SK-N-SH (cell line): ENCODE measurements around the gene MISFA. TPM values are rescaled to one million over a fixed set of nuclear protein-coding genes. Genes with fewer than 3 reads are reported as not detected.

Experiments
- CTCF ChIA-PET: fragments of 300-600, 350-600 bp; formaldehyde crosslinking; extraction: SDS; loops from one replicate; lab custom pipeline; 2021; lab: Yijun Ruan, JAX
- POLR2A ChIA-PET: fragments of 350-600 bp; sonication (Branson Sonifier 250); formaldehyde crosslinking; extraction: SDS; loops from one replicate; lab custom pipeline; 2020; ENCODE audit warnings: antibody characterized with exemption, inconsistent platforms; lab: Yijun Ruan, JAX
- DNase-seq: peaks from one replicate; pipeline ENCODE4 v3.0.0; 2012
- H2AFZ ChIP-seq: fragments of 200-600 bp; sonication (generic); 2 replicates; pipeline ENCODE4 v1.8.1; 2016; ENCODE audit warnings: antibody characterized with exemption, mild to moderate bottlenecking, low read depth
- H3F3A ChIP-seq: fragments of 200-600 bp; sonication (generic); replicated peaks from 2 replicates; pipeline ENCODE3; 2016; ENCODE audit warnings: antibody characterized with exemption, mild to moderate bottlenecking; ENCODE audit not compliant: insufficient read depth
- H3K27ac ChIP-seq, 2 experiments: fragments of 200-500 bp in 1 of 2; fragments of 200-600 bp in 1 of 2; sonication (Bioruptor generic) in 1 of 2; sonication (generic), shearing (Covaris generic) in 1 of 2; 2 replicates each; pipeline versions ENCODE4 v1.5.1 to v1.6.1; 2014 to 2016; ENCODE audit warnings: low read depth in 2 of 2, inconsistent platforms in 1 of 2, low read length in 1 of 2, mild to moderate bottlenecking in 1 of 2, mixed read lengths in 1 of 2
- H3K27me3 ChIP-seq: fragments of 200-600 bp; sonication (generic), shearing (Covaris generic); 2 replicates; pipeline ENCODE4 v1.6.1; 2016; ENCODE audit warnings: mixed run types; ENCODE audit not compliant: insufficient read depth
- H3K36me3 ChIP-seq, 2 experiments: fragments of 200-500 bp in 1 of 2; fragments of 200-600 bp in 1 of 2; sonication (Bioruptor generic) in 1 of 2; sonication (generic) in 1 of 2; replicated peaks in 1 of 2; 2 replicates each; pipeline versions ENCODE3 to v1.5.1; 2014 to 2016; ENCODE audit warnings: low read length in 1 of 2, mild to moderate bottlenecking in 1 of 2; ENCODE audit not compliant: insufficient read depth in 2 of 2, control insufficient read depth in 1 of 2
- H3K4me1 ChIP-seq, 2 experiments: fragments of 200-500 bp in 1 of 2; fragments of 200-600 bp in 1 of 2; sonication (Bioruptor generic) in 1 of 2; sonication (generic), shearing (Covaris generic) in 1 of 2; 2 replicates each; pipeline versions ENCODE4 v1.5.1 to v1.6.1; 2014 to 2016; ENCODE audit warnings: low read depth in 1 of 2, low read length in 1 of 2, mixed run types in 1 of 2; ENCODE audit not compliant: insufficient read depth in 2 of 2, control insufficient read depth in 1 of 2
- H3K4me2 ChIP-seq: fragments of 200-600 bp; sonication (generic), shearing (Covaris generic); 2 replicates; pipeline ENCODE4 v1.6.1; 2017; ENCODE audit warnings: mixed run types
- H3K4me3 ChIP-seq, 2 experiments: fragments of 200-500 bp in 1 of 2; fragments of 200-600 bp in 1 of 2; sonication (Bioruptor generic) in 1 of 2; sonication (generic), shearing (Covaris generic) in 1 of 2; 2 replicates each; pipeline versions ENCODE4 v1.5.1 to v1.8.1; 2014 to 2016; ENCODE audit warnings: low read depth in 2 of 2, inconsistent platforms in 1 of 2, low read length in 1 of 2, mild to moderate bottlenecking in 1 of 2, mixed read lengths in 1 of 2, moderate library complexity in 1 of 2
- H3K79me2 ChIP-seq: fragments of 200-600 bp; sonication (generic); 2 replicates; pipeline ENCODE4 v1.8.1; 2017; ENCODE audit warnings: mild to moderate bottlenecking; ENCODE audit not compliant: insufficient read depth
- H3K9ac ChIP-seq: fragments of 200-600 bp; sonication (generic); 2 replicates; pipeline ENCODE4 v1.6.1; 2017; ENCODE audit warnings: mixed run types
- H3K9me2 ChIP-seq: fragments of 200-600 bp; sonication (generic); 2 replicates; pipeline ENCODE4 v1.6.1; 2017; ENCODE audit warnings: mixed run types
- H3K9me3 ChIP-seq: fragments of 200-600 bp; sonication (generic); 2 replicates; pipeline ENCODE4 v1.6.1; 2017; ENCODE audit warnings: mixed run types, mild to moderate bottlenecking, moderate library complexity
- H4K20me1 ChIP-seq: fragments of 200-600 bp; sonication (generic); 2 replicates; pipeline ENCODE4 v1.6.1; 2017; ENCODE audit warnings: mild to moderate bottlenecking, mixed run types; ENCODE audit not compliant: insufficient read depth
- CTCF ChIP-seq: fragments of 200-600 bp; sonication (generic); IDR thresholded peaks from 2 replicates; pipeline ENCODE4 v1.6.1; 2017; ENCODE audit warnings: antibody characterized with exemption, mild to moderate bottlenecking, moderate library complexity
- EP300 ChIP-seq, 2 experiments: IDR thresholded peaks; 2 replicates each; pipeline versions ENCODE4 v1.4.0 to v1.6.1; 2012; ENCODE audit warnings: borderline replicate concordance in 1 of 2, low read depth in 1 of 2, low read length in 1 of 2
- EZH2phosphoT487 ChIP-seq: fragments of 200-600 bp; sonication (generic); IDR thresholded peaks from 2 replicates; pipeline ENCODE4 v1.6.1; 2017; ENCODE audit warnings: low read depth, mixed run types, mild to moderate bottlenecking, antibody characterized with exemption, moderate library complexity, borderline replicate concordance
- GATA2 ChIP-seq: sonication (generic); formaldehyde crosslinking; IDR thresholded peaks from 2 replicates; pipeline ENCODE4 v1.5.0; 2020; ENCODE audit warnings: mild to moderate bottlenecking, missing genetic modification reagents
- IRF3 ChIP-seq: fragments of 150-350 bp; IDR thresholded peaks from 2 replicates; pipeline ENCODE4 v1.6.1; 2016; ENCODE audit warnings: mild to moderate bottlenecking, low read depth, low read length
- JUND ChIP-seq: IDR thresholded peaks from 2 replicates; pipeline ENCODE4 v1.4.0; 2012
- MAX ChIP-seq: IDR thresholded peaks from 2 replicates; pipeline ENCODE4 v1.4.0; 2012; ENCODE audit warnings: low read depth
- MEF2A ChIP-seq: IDR thresholded peaks from 2 replicates; pipeline ENCODE4 v1.4.0; 2012; ENCODE audit warnings: low read depth, borderline replicate concordance
- MXI1 ChIP-seq: IDR thresholded peaks from 2 replicates; pipeline ENCODE4 v1.6.1; 2012; ENCODE audit warnings: mild to moderate bottlenecking, low read depth, low read length, improper control_type of control experiment
- RXRA ChIP-seq: IDR thresholded peaks from 2 replicates; pipeline ENCODE4 v1.4.0; 2012; ENCODE audit warnings: low read depth, mild to moderate bottlenecking, borderline replicate concordance
- SMC3 ChIP-seq: IDR thresholded peaks from 2 replicates; pipeline ENCODE4 v1.6.1; 2012; ENCODE audit warnings: low read depth, low read length, improper control_type of control experiment
- TAF1 ChIP-seq: IDR thresholded peaks from 2 replicates; pipeline ENCODE4 v1.6.1; 2012; ENCODE audit warnings: low read depth, mild to moderate bottlenecking, low read length, moderate library complexity, borderline replicate concordance
- TCF12 ChIP-seq: IDR thresholded peaks from 2 replicates; pipeline ENCODE4 v1.4.0; 2012
- TEAD4 ChIP-seq: IDR thresholded peaks from 2 replicates; pipeline ENCODE4 v1.4.0; 2012; ENCODE audit warnings: mild to moderate bottlenecking, borderline replicate concordance; ENCODE audit not compliant: insufficient read depth
- ZBTB33 ChIP-seq: IDR thresholded peaks from 2 replicates; pipeline ENCODE4 v1.4.0; 2012; ENCODE audit warnings: low read depth, borderline replicate concordance
- WGBS: methylation state at CpG from one replicate; pipeline ENCODE4 v1.1.6; 2017; ENCODE audit warnings: low lambda C conversion rate; 5-methylcytosine and 5-hydroxymethylcytosine counted together
- polyA plus RNA-seq, 3 experiments: library from polyadenylated mRNA; depleted of rRNA; stranded (reverse); fragments of >200 nt; gene quantifications; 2 replicates each; pipeline ENCODE4 v1.2.3, GENCODE V29; 2012

Gene MISFA
- polyA plus RNA-seq, 1 of the 3 experiments (the other 2 are of a cell fraction) = 2.4 TPM

- Histone ChIP-seq H3K36me3 (no peaks in the 10 kb centered on the region), H3K9me3 (no peaks in the 10 kb centered on the region), H3K79me2 (peaks cover 31% of the 10 kb centered on the region), H3K27me3 (no peaks in the 10 kb centered on the region), H3K4me2 (no peak overlapping the region), H3K4me1 (peaks cover 5 to 11% of the 10 kb centered on the region in 2 experiments; a peak in 2 of 4 replicates), H3K4me3 (no peak overlapping the region), H3K9ac (no peak overlapping the region), H3K27ac (no peak overlapping the region), H2AFZ (no peak overlapping the region), H4K20me1 (no peaks in the 10 kb centered on the region), H3F3A (no peaks in the 10 kb centered on the region), H3K9me2 (no peaks in the 10 kb centered on the region)
- ChIA-PET POLR2A (no interaction called here), CTCF (interaction anchor here (2.7 kb wide), 1 partner anchor 127 kb away, joined by 7 read pairs; no protein-coding TSS in a partner anchor)
- DNase-seq = peak; percentile 23
- TF ChIP-seq ZBTB33 (no peak), TEAD4 (no peak), TCF12 (peak; percentile 23; the same call in 1 of the 2 replicates), MAX (0 out of 2 replicates have a peak, but pooled peaks have one; percentile 45), MXI1 (peak; percentile 52; the same call in 1 of the 2 replicates), IRF3 (no peak), GATA2 (CRISPR knock-in tag) (no peak), MEF2A (no peak), EP300 (IDR thresholded peaks at IDR 0.05; ENCODE audit: borderline replicate concordance in 1 of 2, low read depth in 1 of 2, low read length in 1 of 2) (no peak), EZH2phosphoT487 (no peak)
- WGBS = 66% methylated on average over 4 of the region's 5 CpGs
Measured at GRCh38 chr11:18594999-18595749, 4.4 kb upstream of the MISFA start.

GRCh38 chr11:18600915-18601569 lies 1.5 kb downstream of the MISFA start:
- Histone ChIP-seq H3K79me2 (no peaks in the 10 kb centered on the region), H3K4me3 (no peak overlapping the region), H2AFZ (no peak overlapping the region), H3K27me3 (no peaks in the 10 kb centered on the region), H3K27ac (no peak overlapping the region), H3K36me3 (peaks cover 2 to 10% of the 10 kb centered on the region in 2 experiments), H3F3A (peaks cover 10% of the 10 kb centered on the region), H3K4me1 (no peaks in the 10 kb centered on the region), H3K9me3 (no peaks in the 10 kb centered on the region), H3K9me2 (no peaks in the 10 kb centered on the region), H3K4me2 (no peak overlapping the region), H4K20me1 (no peaks in the 10 kb centered on the region), H3K9ac (no peak overlapping the region)
- TF ChIP-seq RXRA = no peak
- TF ChIP-seq JUND = no peak
- TF ChIP-seq SMC3 = no peak
- no peak for TF ChIP-seq MAX
- no peak for TF ChIP-seq CTCF
- no peak for TF ChIP-seq TAF1
- POLR2A ChIA-PET = interaction anchor here (0.7 kb wide), 1 partner anchor 11 kb away, joined by 3 read pairs; no protein-coding TSS in a partner anchor
- CTCF ChIA-PET = interaction anchor here (0.6 kb wide), 2 partner anchors 19 to 52 kb away, joined by 3 read pairs; no protein-coding TSS in a partner anchor
- 97% methylated on average over 4 of the region's 4 CpGs for WGBS
- DNase-seq = no peak
